ENCODE measurements around the gene COL4A2. TPM values are rescaled to one million over a fixed set of nuclear protein-coding genes. Genes with fewer than 3 reads are reported as not detected.

The COL4A2 gene
- polyA plus RNA-seq, 2 of the 4 experiments (the other 2 are of a cell fraction) = 46.9 to 119 TPM

DNA sequence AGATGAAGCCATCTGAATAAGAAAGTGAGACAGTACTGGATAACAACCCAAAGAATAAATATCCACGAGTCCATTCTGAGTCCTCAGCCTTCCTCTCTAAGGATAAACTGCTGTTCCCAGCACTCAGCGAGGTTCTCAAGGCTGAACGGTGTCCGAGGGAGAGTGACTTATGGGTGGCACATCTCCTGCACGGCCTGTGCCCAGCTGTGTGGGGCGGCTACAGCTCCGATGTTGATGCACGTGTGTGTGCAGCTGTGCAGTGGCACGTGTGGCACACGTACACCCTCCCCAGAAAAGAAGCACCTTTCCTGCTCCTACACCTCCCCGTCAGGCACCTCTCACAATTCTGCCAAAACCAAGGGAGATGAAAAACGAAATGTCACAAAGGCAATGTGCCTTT, 209.4 kb downstream of the COL4A2 start:
- 77% methylated on average over 12 of the region's 12 CpGs for WGBS (ENCODE audit: missing lambda C conversion rate)
- POLR2A ChIA-PET = no interaction called here
- no peak for ATAC-seq
- Histone ChIP-seq H3K27ac (no peak overlapping the region), H3K4me1 (peaks cover 16% of the 10 kb centered on the region; the same call in 2 of the 3 replicates), H3K4me2 (no peak overlapping the region), H3K4me3 (no peak overlapping the region), H3K9me3 (no peaks in the 10 kb centered on the region)
- CTCF ChIA-PET = no interaction called here
- TF ChIP-seq RARB (CRISPR knock-in tag; IDR thresholded peaks at IDR 0.05) (no peak), KDM5A (IDR thresholded peaks at IDR 0.05) (no peak), RCOR1 (IDR thresholded peaks at IDR 0.05; ENCODE audit: low read depth, low read length) (no peak), MYC (IDR thresholded peaks at IDR 0.05; ENCODE audit: borderline replicate concordance, low read length) (no peak), HEYL (CRISPR knock-in tag; IDR thresholded peaks at IDR 0.05) (no peak), PHF8 (IDR thresholded peaks at IDR 0.05; ENCODE audit: borderline replicate concordance, low read depth) (no peak), EHMT2 (IDR thresholded peaks at IDR 0.05; ENCODE audit: low read depth) (no peak), SMC3 (IDR thresholded peaks at IDR 0.05) (no peak), ZFP36 (IDR thresholded peaks at IDR 0.05; ENCODE audit: borderline replicate concordance, partially characterized antibody) (no peak), CHD2 (IDR thresholded peaks at IDR 0.05; ENCODE audit: low read length, partially characterized antibody) (no peak), JUN (IDR thresholded peaks at IDR 0.05) (no peak), TFCP2L1 (CRISPR knock-in tag; IDR thresholded peaks at IDR 0.05) (no peak)
- TF ChIP-seq, protein P1, sequence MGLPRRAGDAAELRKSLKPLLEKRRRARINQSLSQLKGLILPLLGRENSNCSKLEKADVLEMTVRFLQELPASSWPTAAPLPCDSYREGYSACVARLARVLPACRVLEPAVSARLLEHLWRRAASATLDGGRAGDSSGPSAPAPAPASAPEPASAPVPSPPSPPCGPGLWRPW (IDR thresholded peaks at IDR 0.05) = no peak
- TF ChIP-seq, protein P2, sequence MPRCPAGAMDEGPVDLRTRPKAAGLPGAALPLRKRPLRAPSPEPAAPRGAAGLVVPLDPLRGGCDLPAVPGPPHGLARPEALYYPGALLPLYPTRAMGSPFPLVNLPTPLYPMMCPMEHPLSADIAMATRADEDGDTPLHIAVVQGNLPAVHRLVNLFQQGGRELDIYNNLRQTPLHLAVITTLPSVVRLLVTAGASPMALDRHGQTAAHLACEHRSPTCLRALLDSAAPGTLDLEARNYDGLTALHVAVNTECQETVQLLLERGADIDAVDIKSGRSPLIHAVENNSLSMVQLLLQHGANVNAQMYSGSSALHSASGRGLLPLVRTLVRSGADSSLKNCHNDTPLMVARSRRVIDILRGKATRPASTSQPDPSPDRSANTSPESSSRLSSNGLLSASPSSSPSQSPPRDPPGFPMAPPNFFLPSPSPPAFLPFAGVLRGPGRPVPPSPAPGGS (IDR thresholded peaks at IDR 0.05) = no peak
- TF ChIP-seq, protein P3, sequence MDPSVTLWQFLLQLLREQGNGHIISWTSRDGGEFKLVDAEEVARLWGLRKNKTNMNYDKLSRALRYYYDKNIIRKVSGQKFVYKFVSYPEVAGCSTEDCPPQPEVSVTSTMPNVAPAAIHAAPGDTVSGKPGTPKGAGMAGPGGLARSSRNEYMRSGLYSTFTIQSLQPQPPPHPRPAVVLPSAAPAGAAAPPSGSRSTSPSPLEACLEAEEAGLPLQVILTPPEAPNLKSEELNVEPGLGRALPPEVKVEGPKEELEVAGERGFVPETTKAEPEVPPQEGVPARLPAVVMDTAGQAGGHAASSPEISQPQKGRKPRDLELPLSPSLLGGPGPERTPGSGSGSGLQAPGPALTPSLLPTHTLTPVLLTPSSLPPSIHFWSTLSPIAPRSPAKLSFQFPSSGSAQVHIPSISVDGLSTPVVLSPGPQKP (IDR thresholded peaks at IDR 0.05; ENCODE audit: low read depth, low read length) = no peak
- DNase-seq (ENCODE audit: low read depth in 1 of 2, low spot score in 1 of 2) = no peak
- FAIRE-seq = no peak

DNA sequence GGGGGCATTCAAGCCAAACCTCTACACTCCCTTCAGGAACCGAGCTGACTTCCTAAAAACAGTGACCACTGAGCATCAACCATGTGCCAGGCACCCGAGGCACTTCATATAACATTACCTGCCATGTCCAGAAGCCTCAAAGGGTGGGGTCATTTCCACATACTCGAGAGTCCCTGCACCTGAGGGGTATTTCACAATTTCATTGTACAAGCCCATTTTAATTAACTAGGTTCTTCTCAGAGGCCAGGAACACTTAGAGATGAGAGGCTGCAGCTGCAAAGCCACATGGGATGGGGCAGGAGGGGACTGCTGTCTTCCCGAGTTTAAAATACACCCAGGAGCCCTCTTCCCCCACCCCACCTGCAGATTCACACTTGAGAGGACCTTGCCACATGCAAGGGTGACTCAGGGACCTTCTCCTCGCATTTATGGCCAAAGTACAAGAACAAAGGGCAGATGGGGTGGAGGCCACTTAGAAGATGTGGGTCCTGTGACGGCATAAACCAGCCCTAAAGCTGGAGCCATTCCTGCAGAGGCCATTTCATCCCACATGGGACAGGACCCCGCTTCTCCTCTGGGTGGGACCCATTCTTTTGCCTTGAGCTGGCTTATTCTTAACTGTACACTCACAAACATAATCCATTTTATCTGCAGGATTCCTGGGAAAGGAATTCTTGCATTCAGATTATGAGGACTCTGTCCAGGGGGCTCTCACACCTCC, 210.6 kb downstream of the COL4A2 start:
- ATAC-seq (no peak), DNase-seq (ENCODE audit: low read depth in 1 of 2, low spot score in 1 of 2) (no peak), FAIRE-seq (no peak)
- Histone ChIP-seq H3K4me3 (no peak overlapping the region), H3K4me1 (peaks cover 16% of the 10 kb centered on the region; the same call in 2 of the 3 replicates), H3K4me2 (no peak overlapping the region), H3K27ac (no peak overlapping the region), H3K9me3 (no peaks in the 10 kb centered on the region)
- POLR2A ChIA-PET = no interaction called here
- CTCF ChIA-PET = interaction anchor here (1.0 kb wide), 1 partner anchor 23 kb away, joined by 4 read pairs; no protein-coding TSS in a partner anchor
- WGBS (ENCODE audit: missing lambda C conversion rate) = 53% methylated on average over 6 of the region's 7 CpGs
- TF ChIP-seq CBX2 (IDR thresholded peaks at IDR 0.05; ENCODE audit: borderline replicate concordance, low read depth) = no peak
- TF ChIP-seq ZC3H11A (IDR thresholded peaks at IDR 0.05) = no peak
- no peak for TF ChIP-seq HOXA7 (CRISPR knock-in tag; IDR thresholded peaks at IDR 0.05)
- TF ChIP-seq FOSB (CRISPR knock-in tag; IDR thresholded peaks at IDR 0.05) = no peak
- no peak for TF ChIP-seq FOXS1 (CRISPR knock-in tag; IDR thresholded peaks at IDR 0.05)

DNA sequence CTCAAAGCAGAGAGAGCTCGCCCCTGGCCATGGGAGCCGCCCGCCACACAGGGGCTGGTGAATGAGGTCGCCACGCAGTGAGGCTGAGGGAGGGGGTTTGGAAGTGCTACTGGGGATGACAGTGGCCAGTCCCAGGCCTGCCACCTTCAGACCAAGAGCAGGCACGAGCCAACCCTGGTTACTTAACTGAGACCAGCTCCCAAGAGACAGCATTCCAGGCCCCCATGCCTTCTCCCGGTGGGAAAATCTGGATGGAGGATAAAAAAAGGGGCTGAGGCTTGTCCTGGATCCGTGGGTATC, 211.1 kb downstream of the COL4A2 start:
- Histone ChIP-seq H3K9me3 (no peaks in the 10 kb centered on the region), H3K27ac (no peak overlapping the region), H3K4me2 (no peak overlapping the region), H3K4me3 (no peak overlapping the region), H3K4me1 (peaks cover 16% of the 10 kb centered on the region; the same call in 2 of the 3 replicates)
- ATAC-seq (no peak), FAIRE-seq (no peak), DNase-seq (ENCODE audit: low read depth in 1 of 2, low spot score in 1 of 2) (no peak)
- CTCF ChIA-PET = interaction anchor here (1.0 kb wide), 1 partner anchor 16 kb away, joined by 3 read pairs; no protein-coding TSS in a partner anchor
- WGBS (ENCODE audit: missing lambda C conversion rate) = 78% methylated on average over 6 of the region's 8 CpGs
- POLR2A ChIA-PET = no interaction called here
- TF ChIP-seq BHLHE40 (IDR thresholded peaks at IDR 0.05; ENCODE audit: low read depth, low read length) = no peak
- TF ChIP-seq FOXS1 (CRISPR knock-in tag; IDR thresholded peaks at IDR 0.05) = no peak
- TF ChIP-seq, protein P4, sequence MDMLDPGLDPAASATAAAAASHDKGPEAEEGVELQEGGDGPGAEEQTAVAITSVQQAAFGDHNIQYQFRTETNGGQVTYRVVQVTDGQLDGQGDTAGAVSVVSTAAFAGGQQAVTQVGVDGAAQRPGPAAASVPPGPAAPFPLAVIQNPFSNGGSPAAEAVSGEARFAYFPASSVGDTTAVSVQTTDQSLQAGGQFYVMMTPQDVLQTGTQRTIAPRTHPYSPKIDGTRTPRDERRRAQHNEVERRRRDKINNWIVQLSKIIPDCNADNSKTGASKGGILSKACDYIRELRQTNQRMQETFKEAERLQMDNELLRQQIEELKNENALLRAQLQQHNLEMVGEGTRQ (IDR thresholded peaks at IDR 0.05) = no peak
- no peak for TF ChIP-seq EP300 (IDR thresholded peaks at IDR 0.05)
- no peak for TF ChIP-seq CBX2 (IDR thresholded peaks at IDR 0.05; ENCODE audit: borderline replicate concordance, low read depth)
